H9 (cell line): ENCODE results near the gene WDR7. TPM values are rescaled to one million over a fixed set of nuclear protein-coding genes. Genes with fewer than 3 reads are reported as not detected.

Experiments used
- DNase-seq: peaks from one replicate; pipeline ENCODE4 v3.0.0-alpha.2; 2017
- H2AFZ ChIP-seq: one replicate; pipeline ENCODE4 v1.6.1; 2013; ENCODE audit warnings: mild to moderate bottlenecking, low read length, control low read depth, moderate library complexity
- H2AK5ac ChIP-seq: 2 replicates; pipeline ENCODE4 v1.6.1; 2013; ENCODE audit warnings: low read length, control low read depth, mixed read lengths; ENCODE audit not compliant: insufficient read length
- H2BK120ac ChIP-seq: one replicate; pipeline ENCODE4 v1.6.1; 2013; ENCODE audit warnings: low read depth, mild to moderate bottlenecking, low read length, control low read depth, inconsistent platforms; ENCODE audit not compliant: poor library complexity, severe bottlenecking
- H2BK12ac ChIP-seq: 2 replicates; pipeline ENCODE4 v1.6.1; 2013; ENCODE audit warnings: low read length, control low read depth, mixed read lengths, low read depth; ENCODE audit not compliant: insufficient read length
- H2BK15ac ChIP-seq: 2 replicates; pipeline ENCODE4 v1.6.1; 2013; ENCODE audit warnings: low read depth, low read length, control low read depth
- H2BK20ac ChIP-seq: one replicate; pipeline ENCODE4 v1.6.1; 2013; ENCODE audit warnings: low read depth, mild to moderate bottlenecking, low read length, control low read depth, inconsistent platforms; ENCODE audit not compliant: poor library complexity, severe bottlenecking
- H2BK5ac ChIP-seq: 2 replicates; pipeline ENCODE4 v1.6.1; 2013; ENCODE audit warnings: low read length, control low read depth, mixed read lengths; ENCODE audit not compliant: insufficient read length
- H3K14ac ChIP-seq: 2 replicates; pipeline ENCODE4 v1.6.1; 2013; ENCODE audit warnings: low read length, control low read depth; ENCODE audit not compliant: insufficient read depth
- H3K18ac ChIP-seq: 2 replicates; pipeline ENCODE4 v1.6.1; 2013; ENCODE audit warnings: low read depth, mild to moderate bottlenecking, mixed read lengths, low read length, control low read depth; ENCODE audit not compliant: insufficient read length
- H3K23ac ChIP-seq: 2 replicates; pipeline ENCODE4 v1.6.1; 2013; ENCODE audit warnings: low read length, control low read depth, mixed read lengths, low read depth; ENCODE audit not compliant: insufficient read length
- H3K23me2 ChIP-seq: 2 replicates; pipeline ENCODE4 v1.6.1; 2013; ENCODE audit warnings: low read depth, mild to moderate bottlenecking, mixed read lengths, low read length, control low read depth; ENCODE audit not compliant: insufficient read length, poor library complexity, severe bottlenecking
- H3K27ac ChIP-seq: 2 replicates; pipeline ENCODE4 v1.5.1; 2013; ENCODE audit warnings: low read length, control low read depth, mixed read lengths, low read depth; ENCODE audit not compliant: insufficient read length
- H3K27me3 ChIP-seq: 2 replicates; pipeline ENCODE4 v1.6.1; 2013; ENCODE audit warnings: low read length, control low read depth, inconsistent platforms; ENCODE audit not compliant: insufficient read depth
- H3K4ac ChIP-seq: 2 replicates; pipeline ENCODE4 v1.6.1; 2013; ENCODE audit warnings: low read depth, mild to moderate bottlenecking, control low read depth, inconsistent platforms, low read length, moderate library complexity
- H3K4me1 ChIP-seq: 2 replicates; pipeline ENCODE4 v1.6.1; 2013; ENCODE audit warnings: low read length, control low read depth, inconsistent platforms; ENCODE audit not compliant: insufficient read depth
- H3K4me2 ChIP-seq: 2 replicates; pipeline ENCODE4 v1.6.1; 2013; ENCODE audit warnings: low read length, control low read depth, mixed read lengths; ENCODE audit not compliant: insufficient read length, insufficient read depth
- H3K56ac ChIP-seq: 2 replicates; pipeline ENCODE4 v1.6.1; 2013; ENCODE audit warnings: low read depth, mild to moderate bottlenecking, mixed read lengths, low read length, control low read depth; ENCODE audit not compliant: insufficient read length
- H3K79me1 ChIP-seq: 2 replicates; pipeline ENCODE4 v1.6.1; 2013; ENCODE audit warnings: low read depth, mild to moderate bottlenecking, moderate library complexity, low read length, control low read depth, inconsistent platforms; ENCODE audit not compliant: insufficient read depth, poor library complexity, severe bottlenecking
- H3K79me2 ChIP-seq: 2 replicates; pipeline ENCODE4 v1.6.1; 2013; ENCODE audit warnings: low read length, control low read depth, inconsistent platforms; ENCODE audit not compliant: insufficient read depth
- H3K9ac ChIP-seq: 2 replicates; pipeline ENCODE4 v1.6.1; 2013; ENCODE audit warnings: low read length, control low read depth, mixed read lengths; ENCODE audit not compliant: insufficient read length; ENCODE audit errors: extremely low read depth
- H3K9me3 ChIP-seq: one replicate; pipeline ENCODE4 v1.6.1; 2013; ENCODE audit warnings: low read depth, low read length, inconsistent platforms; ENCODE audit not compliant: control insufficient read depth
- H3T11ph ChIP-seq: one replicate; pipeline ENCODE4 v1.6.1; 2013; ENCODE audit warnings: mild to moderate bottlenecking, low read length, control low read depth, inconsistent platforms
- H4K20me1 ChIP-seq: one replicate; pipeline ENCODE4 v1.6.1; 2013; ENCODE audit not compliant: control insufficient read depth, insufficient read length, insufficient read depth
- H4K5ac ChIP-seq: 2 replicates; pipeline ENCODE4 v1.6.1; 2013; ENCODE audit warnings: low read depth, mild to moderate bottlenecking, mixed read lengths, low read length, control low read depth; ENCODE audit not compliant: insufficient read length
- H4K8ac ChIP-seq: replicated peaks from 2 replicates; pipeline ENCODE4 v1.6.1; 2013; ENCODE audit warnings: low read length, control low read depth, mixed read lengths, low read depth; ENCODE audit not compliant: insufficient read length
- H4K91ac ChIP-seq: 2 replicates; pipeline ENCODE4 v1.6.1; 2013; ENCODE audit warnings: low read depth, mild to moderate bottlenecking, moderate library complexity, mixed read lengths, low read length, control low read depth; ENCODE audit not compliant: insufficient read length
- H3K27ac Mint-ChIP-seq, 3 experiments: 2 replicates in 2 of 3; 3 replicates in 1 of 3; pipeline ENCODE4 v1.8.0; 2020 to 2021; ENCODE audit warnings: mixed read lengths in 3 of 3, mild to moderate bottlenecking in 1 of 3, moderate library complexity in 1 of 3
- H3K27me3 Mint-ChIP-seq: 2 replicates; pipeline ENCODE4 v1.8.0; 2021; ENCODE audit warnings: low read depth, mild to moderate bottlenecking, moderate library complexity, mixed read lengths
- H3K36me3 Mint-ChIP-seq, 3 experiments: 2 replicates in 2 of 3; 3 replicates in 1 of 3; pipeline ENCODE4 v1.8.0; 2020 to 2021; ENCODE audit warnings: low read depth in 3 of 3, mixed read lengths in 3 of 3; ENCODE audit not compliant: insufficient read depth in 1 of 3
- H3K4me1 Mint-ChIP-seq, 2 experiments: 2 replicates each; pipeline ENCODE4 v1.8.0; 2020; ENCODE audit warnings: mixed read lengths in 2 of 2
- H3K4me3 Mint-ChIP-seq, 2 experiments: 2 replicates in 1 of 2; 3 replicates in 1 of 2; pipeline ENCODE4 v1.8.0; 2020 to 2021; ENCODE audit warnings: mild to moderate bottlenecking in 2 of 2, mixed read lengths in 2 of 2, moderate library complexity in 1 of 2
- H3K9me3 Mint-ChIP-seq, 2 experiments: 2 replicates in 1 of 2; 3 replicates in 1 of 2; pipeline ENCODE4 v1.8.0; 2020; ENCODE audit warnings: mild to moderate bottlenecking in 2 of 2, mixed read lengths in 2 of 2, moderate library complexity in 1 of 2
- WGBS: extraction: QIAGEN DNeasy Blood & Tissue Kit; methylation state at CpG from one replicate; pipeline ENCODE4 v1.1.7; 2013; ENCODE audit warnings: missing lambda C conversion rate, low lambda C conversion rate, mixed read lengths; ENCODE audit not compliant: insufficient read length; ENCODE audit errors: extremely low coverage; 5-methylcytosine and 5-hydroxymethylcytosine counted together
- total RNA-seq: library from RNA; stranded (reverse); gene quantifications from 2 replicates; pipeline ENCODE4 v1.2.1, GENCODE V29; 2021
- TF ChIP-seq, protein P1 (sequence below): fragments of 200-600 bp; sonication (generic); conservative IDR thresholded peaks from 3 replicates; pipeline ENCODE4 v1.8.0; 2021; ENCODE audit warnings: antibody characterized with exemption, mild to moderate bottlenecking

WDR7 gene
- total RNA-seq, 1 experiment from 2014 or later = 14.8 TPM

GRCh38 chr18:57048351-57048750, 397.2 kb downstream of the WDR7 start:
- no CpG with 5 or more reads among the region's 9 CpGs for WGBS
- DNase-seq = no peak

More at GRCh38 chr18:57048351-57048750, 397.2 kb downstream of the WDR7 start:
- Mint-ChIP-seq H3K4me3 (no peak overlapping the region), H3K9me3 (peaks cover 7 to 12% of the 10 kb centered on the region in 2 experiments), H3K27ac (no peak overlapping the region; a peak in 1 of 7 replicates), H3K36me3 (peaks cover 2 to 10% (median 3%) of the 10 kb centered on the region in 3 experiments; a peak in 3 of 7 replicates), H3K4me1 (peaks cover 7 to 8% of the 10 kb centered on the region in 2 experiments), H3K27me3 (peaks cover 2% of the 10 kb centered on the region)
- Histone ChIP-seq H4K8ac (no peak overlapping the region), H2AFZ (no peak overlapping the region), H3K27me3 (no peaks in the 10 kb centered on the region), H2BK20ac (no peak overlapping the region), H4K20me1 (no peaks in the 10 kb centered on the region), H3K4me2 (no peak overlapping the region), H4K5ac (no peak overlapping the region), H3K27ac (no peak overlapping the region), H3T11ph (no peak overlapping the region), H3K23ac (no peak overlapping the region), H2BK5ac (no peak overlapping the region), H3K79me1 (no peaks in the 10 kb centered on the region), H3K9me3 (no peaks in the 10 kb centered on the region), H3K4ac (no peak overlapping the region), H3K18ac (no peak overlapping the region), H4K91ac (no peak overlapping the region), H3K23me2 (no peaks in the 10 kb centered on the region), H3K79me2 (no peaks in the 10 kb centered on the region), H2BK15ac (no peak overlapping the region), H3K4me1 (no peaks in the 10 kb centered on the region), H2BK120ac (no peak overlapping the region), H3K56ac (no peak overlapping the region), H3K9ac (no peak overlapping the region), H3K14ac (no peak overlapping the region), H2AK5ac (no peak overlapping the region), H2BK12ac (no peak overlapping the region)
- TF ChIP-seq, protein P1, sequence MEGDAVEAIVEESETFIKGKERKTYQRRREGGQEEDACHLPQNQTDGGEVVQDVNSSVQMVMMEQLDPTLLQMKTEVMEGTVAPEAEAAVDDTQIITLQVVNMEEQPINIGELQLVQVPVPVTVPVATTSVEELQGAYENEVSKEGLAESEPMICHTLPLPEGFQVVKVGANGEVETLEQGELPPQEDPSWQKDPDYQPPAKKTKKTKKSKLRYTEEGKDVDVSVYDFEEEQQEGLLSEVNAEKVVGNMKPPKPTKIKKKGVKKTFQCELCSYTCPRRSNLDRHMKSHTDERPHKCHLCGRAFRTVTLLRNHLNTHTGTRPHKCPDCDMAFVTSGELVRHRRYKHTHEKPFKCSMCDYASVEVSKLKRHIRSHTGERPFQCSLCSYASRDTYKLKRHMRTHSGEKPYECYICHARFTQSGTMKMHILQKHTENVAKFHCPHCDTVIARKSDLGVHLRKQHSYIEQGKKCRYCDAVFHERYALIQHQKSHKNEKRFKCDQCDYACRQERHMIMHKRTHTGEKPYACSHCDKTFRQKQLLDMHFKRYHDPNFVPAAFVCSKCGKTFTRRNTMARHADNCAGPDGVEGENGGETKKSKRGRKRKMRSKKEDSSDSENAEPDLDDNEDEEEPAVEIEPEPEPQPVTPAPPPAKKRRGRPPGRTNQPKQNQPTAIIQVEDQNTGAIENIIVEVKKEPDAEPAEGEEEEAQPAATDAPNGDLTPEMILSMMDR = no peak
